Liver (tissue), 9 donors: ENCODE measurements around the gene MYBPC2. TPM values are rescaled to one million over a fixed set of nuclear protein-coding genes. Genes with fewer than 3 reads are reported as not detected.

Experiments used
- DNase-seq: peaks from one replicate; pipeline ENCODE4 v3.0.0-alpha.2; 2017; ENCODE audit warnings: low spot score
- H3K27ac ChIP-seq, 2 donors: one replicate each; pipeline ENCODE4 v1.7.0; 2013; ENCODE audit warnings: inconsistent platforms in 2 of 2, low read length in 2 of 2, control low read depth in 1 of 2, low read depth in 1 of 2, mild to moderate bottlenecking in 1 of 2
- H3K27me3 ChIP-seq, 4 donors: one replicate each; pipeline versions ENCODE4 v1.6.1 to v1.7.0; 2013; ENCODE audit warnings: low read length in 3 of 4, inconsistent platforms in 1 of 4, mild to moderate bottlenecking in 1 of 4, moderate library complexity in 1 of 4; ENCODE audit not compliant: control insufficient read depth in 4 of 4, insufficient read depth in 4 of 4
- H3K36me3 ChIP-seq, 4 donors: one replicate each; pipeline versions ENCODE4 v1.6.1 to v1.7.0; 2013; ENCODE audit warnings: low read length in 3 of 4, mild to moderate bottlenecking in 3 of 4, low read depth in 1 of 4, moderate library complexity in 1 of 4; ENCODE audit not compliant: control insufficient read depth in 4 of 4, insufficient read depth in 3 of 4
- H3K4me1 ChIP-seq, 4 donors: one replicate each; pipeline versions ENCODE4 v1.6.1 to v1.7.0; 2013; ENCODE audit warnings: low read length in 3 of 4, mild to moderate bottlenecking in 3 of 4, moderate library complexity in 1 of 4; ENCODE audit not compliant: control insufficient read depth in 4 of 4, insufficient read depth in 4 of 4
- H3K4me3 ChIP-seq, 3 donors: one replicate each; pipeline versions ENCODE4 v1.6.1 to v1.7.0; 2013; ENCODE audit warnings: low read length in 3 of 3, control low read depth in 1 of 3, low read depth in 1 of 3, mild to moderate bottlenecking in 1 of 3
- H3K9ac ChIP-seq, 2 donors: one replicate each; pipeline ENCODE4 v1.7.0; 2013; ENCODE audit warnings: low read length in 2 of 2, mild to moderate bottlenecking in 2 of 2, moderate library complexity in 2 of 2, control low read depth in 1 of 2, low read depth in 1 of 2
- H3K9me3 ChIP-seq, 4 donors: one replicate each; pipeline versions ENCODE4 v1.6.1 to v1.7.0; 2013; ENCODE audit warnings: low read length in 3 of 4; ENCODE audit not compliant: control insufficient read depth in 4 of 4
- CTCF ChIP-seq: fragments of 150-350 bp; IDR thresholded peaks from 2 replicates; pipeline ENCODE4 v1.5.1; 2017; ENCODE audit warnings: improper control_type of control experiment, low read depth, low read length; ENCODE audit not compliant: missing input control
- FOXA1 ChIP-seq: IDR thresholded peaks from 2 replicates; pipeline ENCODE4 v1.6.1; 2016; ENCODE audit warnings: antibody characterized with exemption
- GABPA ChIP-seq, 2 donors: IDR thresholded peaks in 1 of 2; conservative IDR thresholded peaks in 1 of 2; 2 replicates each; pipeline ENCODE4 v1.6.1; 2016; ENCODE audit warnings: antibody characterized with exemption in 2 of 2, mild to moderate bottlenecking in 1 of 2, moderate library complexity in 1 of 2
- HNF4G ChIP-seq: IDR thresholded peaks from 2 replicates; pipeline ENCODE4 v1.6.1; 2016; ENCODE audit warnings: antibody characterized with exemption
- JUND ChIP-seq, 2 donors: IDR thresholded peaks; 2 replicates each; pipeline ENCODE4 v1.6.1; 2016; ENCODE audit warnings: antibody characterized with exemption in 2 of 2
- MAX ChIP-seq: IDR thresholded peaks from 2 replicates; pipeline ENCODE4 v1.6.1; 2016; ENCODE audit warnings: antibody characterized with exemption
- NR2F2 ChIP-seq: IDR thresholded peaks from 2 replicates; pipeline ENCODE4 v1.6.1; 2016; ENCODE audit warnings: antibody characterized with exemption
- REST ChIP-seq: IDR thresholded peaks from 2 replicates; pipeline ENCODE4 v1.6.1; 2016; ENCODE audit warnings: antibody characterized with exemption, mild to moderate bottlenecking
- TAF1 ChIP-seq: conservative IDR thresholded peaks from 2 replicates; pipeline ENCODE4 v1.6.1; 2016; ENCODE audit warnings: antibody characterized with exemption, mild to moderate bottlenecking
- ZBTB33 ChIP-seq: IDR thresholded peaks from 2 replicates; pipeline ENCODE4 v1.6.1; 2016; ENCODE audit warnings: antibody characterized with exemption
- WGBS: extraction: QIAGEN DNeasy Blood & Tissue Kit; methylation state at CpG from one replicate; pipeline ENCODE4 v1.1.7; 2013; 5-methylcytosine and 5-hydroxymethylcytosine counted together
- polyA plus RNA-seq, 2 donors: library from polyadenylated mRNA; stranded (reverse) in 1 of 2; unstranded in 1 of 2; fragments of 200-250 nt in 1 of 2; fragments of >200 nt in 1 of 2; fragmentation: Nextera tagmentation in 1 of 2; extraction: Ambion mirVana in 1 of 2; gene quantifications; one replicate each; pipeline versions ENCODE4 v1.2.1 to v1.2.3, GENCODE V29; 2013 to 2015
- total RNA-seq, 2 donors: library from RNA; depleted of rRNA; stranded (reverse); fragments of >200 nt; gene quantifications; one replicate each; pipeline ENCODE4 v1.2.3, GENCODE V29; 2014
- TF ChIP-seq, protein P1 (sequence below): IDR thresholded peaks from 2 replicates; pipeline ENCODE4 v1.6.1; 2016; ENCODE audit warnings: antibody characterized with exemption
- donor health status: healthy.
- donor health status: healthy.
- donor health status: healthy.
- donor health status: healthy.
- donor health status: healthy.

The MYBPC2 gene
- total and polyA plus RNA-seq, 4 donors = under 0.01 TPM; not detected in 3

- no peaks in the 10 kb centered on the region for H3K36me3 ChIP-seq
- H3K9ac ChIP-seq = no peak overlapping the region
- 55% methylated on average over 24 of the region's 24 CpGs for WGBS
- no peaks in the 10 kb centered on the region for H3K4me1 ChIP-seq
- no peak for TF ChIP-seq GABPA (IDR thresholded peaks at IDR 0.05 in 1 of 2, conservative IDR thresholded peaks at IDR 0.05 in 1 of 2)
- DNase-seq = no peak
- no peaks in the 10 kb centered on the region for H3K9me3 ChIP-seq
- H3K27me3 ChIP-seq = no peaks in the 10 kb centered on the region
- H3K27ac ChIP-seq = no peak overlapping the region
- no peak overlapping the region for H3K4me3 ChIP-seq
These were observed 56.8 kb downstream of the MYBPC2 start for GRCh38 chr19:50489461-50490011.

DNA sequence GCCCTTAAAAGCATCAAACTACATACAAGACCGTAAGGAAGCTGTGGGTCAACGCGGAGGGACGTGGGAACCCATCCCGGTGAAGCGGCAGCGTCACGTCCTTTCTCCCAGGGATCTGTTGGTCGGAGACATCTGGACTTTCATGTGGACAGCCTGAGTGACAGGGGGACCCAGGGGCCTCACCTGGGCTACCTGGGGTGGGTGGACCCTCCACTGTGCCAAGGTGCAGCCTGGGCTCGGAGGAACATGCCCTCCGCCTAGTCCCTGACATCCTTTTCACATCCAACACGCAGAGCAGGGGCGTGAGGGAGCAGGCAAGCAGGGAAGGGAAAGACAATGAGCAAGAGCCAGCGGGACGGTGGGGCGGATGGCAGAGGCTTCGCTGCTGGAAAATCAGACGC is 57.7 kb downstream of the MYBPC2 start:
- TF ChIP-seq TAF1 = no peak
- no peak for TF ChIP-seq REST
- no peak for TF ChIP-seq NR2F2
- TF ChIP-seq GABPA (IDR thresholded peaks at IDR 0.05 in 1 of 2, conservative IDR thresholded peaks at IDR 0.05 in 1 of 2) = no peak
- no peak for TF ChIP-seq MAX
- no peak for TF ChIP-seq JUND (IDR thresholded peaks at IDR 0.05)
- TF ChIP-seq, protein P1, sequence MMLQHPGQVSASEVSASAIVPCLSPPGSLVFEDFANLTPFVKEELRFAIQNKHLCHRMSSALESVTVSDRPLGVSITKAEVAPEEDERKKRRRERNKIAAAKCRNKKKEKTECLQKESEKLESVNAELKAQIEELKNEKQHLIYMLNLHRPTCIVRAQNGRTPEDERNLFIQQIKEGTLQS = no peak
- no peak for TF ChIP-seq ZBTB33
- no peak for TF ChIP-seq FOXA1
- TF ChIP-seq CTCF = no peak
- TF ChIP-seq HNF4G = no peak
- H3K9me3 ChIP-seq = no peaks in the 10 kb centered on the region
- no peak for DNase-seq
- H3K27me3 ChIP-seq = no peaks in the 10 kb centered on the region
- H3K36me3 ChIP-seq = no peaks in the 10 kb centered on the region
- H3K9ac ChIP-seq = no peak overlapping the region
- 95% methylated on average over 18 of the region's 18 CpGs for WGBS
- H3K4me1 ChIP-seq = no peaks in the 10 kb centered on the region
- no peak overlapping the region for H3K27ac ChIP-seq
- no peak overlapping the region for H3K4me3 ChIP-seq
